NCI-H774 (cell line): ENCODE data around the gene MAP2K5.
"Not testable (repeated sequence)": the region's sequence is repeated elsewhere in the genome, so short reads cannot be mapped to it uniquely, and the experiment has no call there.

Experiments used
- DNase-seq: peaks from one replicate; lab custom pipeline; 2025; lab: John Stamatoyannopoulos, UW

MAP2K5 gene

DNA sequence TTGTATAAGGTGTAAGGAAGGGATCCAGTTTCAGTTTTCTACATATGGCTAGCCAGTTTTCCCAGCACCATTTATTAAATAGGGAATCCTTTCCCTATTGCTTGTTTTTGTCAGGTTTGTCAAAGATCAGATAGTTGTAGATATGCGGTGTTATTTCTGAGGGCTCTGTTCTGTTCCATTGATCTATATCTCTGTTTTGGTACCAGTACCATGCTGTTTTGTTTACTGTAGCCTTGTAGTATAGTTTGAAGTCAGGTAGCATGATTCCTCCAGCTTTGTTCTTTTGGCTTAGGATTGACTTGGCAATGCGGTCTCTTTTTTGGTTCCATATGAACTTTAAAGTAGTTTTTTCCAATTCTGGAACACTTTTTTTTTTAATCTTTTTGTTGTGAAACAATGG lies 130.3 kb downstream of the MAP2K5 start:
- not testable (repeated sequence) for DNase-seq

DNA sequence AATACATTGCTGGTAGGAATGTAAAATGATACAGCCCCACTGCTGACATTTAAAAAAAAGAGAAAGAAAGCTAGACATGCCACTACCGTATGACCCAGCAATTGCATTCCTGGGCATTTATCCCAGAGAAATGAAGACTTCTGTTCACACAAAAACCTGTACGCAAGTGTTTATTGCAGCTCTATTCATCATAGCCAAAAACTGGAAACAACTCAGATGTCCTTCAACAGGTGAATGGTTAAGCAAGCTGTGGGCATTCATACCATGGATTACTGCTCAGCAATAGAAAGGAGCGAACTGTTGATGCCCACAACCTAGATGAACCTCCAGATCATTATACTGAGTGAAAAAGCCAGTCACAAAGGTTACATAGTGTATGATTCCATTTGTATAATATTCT lies 132.5 kb downstream of the MAP2K5 start:
- no peak for DNase-seq

DNA sequence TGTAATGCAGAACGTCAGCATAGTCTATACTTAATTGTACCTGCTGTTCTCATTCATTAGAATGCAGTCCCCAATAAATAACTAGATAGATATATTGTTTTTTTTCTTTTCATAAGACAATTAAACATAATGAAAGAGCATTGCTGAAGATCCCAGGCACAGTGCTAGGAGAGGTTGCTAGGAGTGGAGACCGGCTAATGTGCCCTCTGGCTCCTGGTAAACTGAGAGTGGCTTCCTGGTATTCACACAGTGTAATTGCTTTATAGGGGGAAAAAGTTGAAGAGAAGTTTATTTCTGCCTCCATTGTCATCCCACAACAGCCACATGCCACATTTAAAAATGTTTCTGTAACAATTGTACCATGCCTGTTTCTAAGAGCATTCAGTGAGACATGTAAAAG lies 135.6 kb downstream of the MAP2K5 start:
- no peak for DNase-seq

DNA sequence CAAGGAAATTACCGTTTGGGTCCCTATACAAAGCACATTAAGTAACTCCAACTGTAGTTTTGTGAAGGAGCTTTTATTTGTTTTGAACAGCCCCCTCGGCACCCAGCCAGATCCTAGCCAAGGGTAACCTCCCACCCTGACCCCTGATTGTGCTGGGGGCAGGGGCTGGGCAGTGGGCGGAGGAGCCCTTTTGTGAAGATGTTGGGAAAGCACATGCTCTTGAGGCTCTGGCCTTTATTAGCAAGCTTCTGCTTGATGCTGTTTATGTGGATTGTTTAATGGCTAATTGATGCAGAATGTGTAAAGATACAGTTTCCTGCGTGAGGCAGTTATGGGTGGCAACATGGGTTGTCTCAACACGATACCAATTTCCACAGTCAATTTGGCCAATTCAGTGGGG lies 136.5 kb downstream of the MAP2K5 start:
- no peak for DNase-seq

DNA sequence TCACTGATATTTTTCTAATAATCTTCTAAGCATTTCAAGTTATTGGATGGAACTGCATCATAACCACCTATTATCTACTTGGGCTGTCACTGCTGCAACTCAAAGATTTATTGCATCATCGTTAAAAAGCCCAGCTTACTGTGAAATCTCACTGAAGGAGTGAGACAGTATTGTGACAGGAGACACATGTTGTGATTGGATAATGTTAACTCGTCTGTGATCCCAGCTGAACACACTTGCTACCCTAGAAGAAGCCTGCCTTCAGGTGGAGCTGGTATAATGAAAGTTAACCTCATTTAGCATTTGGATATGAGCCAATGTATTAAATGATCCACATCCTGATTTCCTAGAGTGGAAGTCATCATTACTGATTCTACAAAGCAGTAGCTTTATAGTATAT lies 138.1 kb downstream of the MAP2K5 start:
- DNase-seq = no peak

DNA sequence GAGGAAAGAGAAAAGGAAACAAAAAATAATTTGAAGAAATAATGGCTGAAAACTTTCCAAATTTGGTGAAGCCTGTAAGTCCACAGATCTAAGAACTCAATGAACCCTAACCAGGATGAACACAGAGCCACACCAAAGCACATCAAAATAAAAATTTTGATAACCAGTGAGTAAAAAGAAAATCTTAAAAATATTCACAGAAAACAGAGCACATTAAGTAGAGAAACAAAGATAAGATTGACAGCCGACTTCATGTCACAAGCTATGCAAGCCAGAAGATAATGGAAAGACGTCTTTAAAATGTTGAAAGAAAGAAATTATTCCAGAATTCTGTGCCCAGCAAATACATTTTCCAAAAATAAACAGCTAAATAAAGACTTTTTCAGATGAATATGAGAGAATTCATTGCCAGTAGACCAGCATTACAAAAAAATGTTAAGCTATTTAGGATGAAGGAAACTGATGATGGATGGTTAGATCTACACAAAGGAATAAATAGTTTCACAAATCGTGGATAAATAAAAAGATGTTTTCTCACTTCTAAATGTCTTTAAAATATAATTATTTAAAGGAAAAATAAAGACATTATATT lies 142.6 kb downstream of the MAP2K5 start:
- DNase-seq = peak; percentile 8

DNA sequence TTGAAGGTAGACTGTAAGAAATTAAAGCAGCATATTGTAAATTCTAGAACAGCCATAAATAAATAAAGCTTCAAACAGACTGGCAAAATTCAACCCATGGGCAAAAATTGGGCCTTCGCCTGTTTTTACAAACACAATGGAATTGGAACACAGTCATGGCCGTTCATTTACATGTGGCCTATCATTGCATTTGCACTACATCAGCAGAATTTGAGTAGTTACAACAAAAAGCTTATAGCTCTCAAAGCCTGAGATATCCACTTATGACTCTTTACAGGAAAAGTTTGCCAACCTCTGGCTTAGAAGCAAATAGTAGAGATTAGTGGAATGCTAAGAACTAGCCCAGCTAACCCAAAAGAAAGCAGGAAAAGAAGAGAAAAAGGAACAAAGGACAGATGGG lies 143.2 kb downstream of the MAP2K5 start:
- DNase-seq = no peak

DNA sequence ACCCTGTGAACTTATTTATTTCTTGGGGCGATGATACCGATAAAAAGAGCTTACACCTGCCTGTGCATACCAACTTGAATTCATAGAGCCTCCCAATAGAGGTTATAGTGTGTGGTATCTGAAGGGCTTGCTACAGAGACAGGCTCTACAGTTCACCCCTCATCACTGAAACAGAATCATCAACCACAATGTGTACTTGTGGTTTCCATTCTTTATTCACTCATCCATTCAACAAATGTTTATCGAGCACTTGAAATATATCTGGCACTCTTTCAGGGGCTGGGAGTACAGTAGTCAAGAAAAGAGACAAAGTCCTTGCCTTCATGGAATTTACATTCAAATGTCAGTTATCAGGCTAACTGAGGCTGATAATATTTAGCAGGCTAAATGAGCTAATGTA lies 148.4 kb downstream of the MAP2K5 start:
- DNase-seq = peak; percentile 71

DNA sequence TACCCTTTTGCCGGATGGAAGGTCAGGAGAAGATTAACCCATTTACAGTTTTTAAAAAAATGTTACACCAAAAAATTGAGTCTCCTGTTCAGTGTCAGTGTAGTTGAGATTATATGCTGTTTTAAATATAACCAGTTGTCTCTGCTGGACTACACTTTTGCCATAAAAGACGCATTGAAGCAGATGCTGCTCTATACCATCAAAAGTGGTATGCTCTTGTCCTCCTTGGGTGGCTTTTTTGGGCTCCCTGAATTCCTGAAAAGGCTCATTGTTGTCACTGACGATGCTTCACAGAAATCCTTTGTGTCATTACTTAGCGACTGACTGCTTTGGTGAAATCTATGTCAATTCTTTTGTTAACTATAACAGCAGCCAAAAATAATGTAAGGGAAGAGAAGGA lies 148.9 kb downstream of the MAP2K5 start:
- no peak for DNase-seq

DNA sequence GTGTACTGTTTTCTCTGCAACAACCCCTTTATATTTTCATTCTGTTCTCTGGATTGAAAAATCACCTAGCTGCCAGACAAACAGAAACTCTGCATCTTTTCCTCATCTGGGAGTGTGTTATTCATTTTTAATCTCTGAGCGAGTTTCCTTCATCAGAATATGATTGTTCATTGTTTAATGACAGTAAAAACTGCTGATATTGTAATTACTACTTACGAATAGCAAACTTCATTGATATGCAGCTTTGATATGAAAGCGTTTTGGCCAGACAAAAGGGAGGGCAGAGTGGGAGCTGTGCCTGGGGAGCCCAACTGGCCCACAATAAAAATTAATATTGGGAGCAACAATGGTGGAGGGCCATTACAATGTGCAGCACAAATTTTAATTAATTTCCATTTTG lies 150.1 kb downstream of the MAP2K5 start:
- DNase-seq = no peak

DNA sequence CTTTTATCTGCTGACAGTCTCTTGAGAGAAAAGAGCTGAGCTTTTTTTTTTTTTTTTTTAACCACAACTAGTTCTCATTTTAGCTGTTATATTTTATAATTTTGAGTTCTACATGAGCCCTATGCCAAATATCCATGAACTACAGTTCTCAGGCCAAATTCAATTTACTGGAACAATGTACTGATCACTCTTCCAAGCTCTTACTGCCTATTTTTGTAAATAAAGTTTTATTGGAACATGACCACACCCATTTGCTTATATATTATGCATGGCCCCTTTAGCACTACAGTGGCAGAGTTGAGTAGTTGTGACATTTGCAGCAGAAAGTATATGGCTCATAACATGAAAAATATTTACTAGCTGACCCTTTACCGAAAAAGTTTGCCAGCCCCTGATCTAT lies 153.6 kb downstream of the MAP2K5 start:
- no peak for DNase-seq

DNA sequence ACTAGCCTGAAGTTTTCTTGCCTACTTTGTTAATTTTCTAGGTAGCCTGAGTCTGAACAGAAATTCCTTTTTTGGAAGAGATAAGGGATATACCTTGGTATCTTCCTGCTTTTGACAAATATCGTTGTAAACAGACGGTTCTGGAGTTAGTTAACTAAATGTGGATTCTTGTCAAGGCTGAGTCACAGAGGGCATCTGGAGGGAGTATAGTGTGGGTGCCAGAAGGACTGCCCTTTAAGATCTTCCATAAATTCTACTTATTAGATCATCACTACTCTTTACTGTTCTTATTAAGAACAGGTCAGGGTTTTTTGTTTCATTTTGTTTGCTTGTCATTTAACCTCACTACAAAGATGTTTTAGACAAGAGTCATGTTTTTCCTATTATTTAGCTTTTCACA lies 157.5 kb downstream of the MAP2K5 start:
- DNase-seq = no peak

DNA sequence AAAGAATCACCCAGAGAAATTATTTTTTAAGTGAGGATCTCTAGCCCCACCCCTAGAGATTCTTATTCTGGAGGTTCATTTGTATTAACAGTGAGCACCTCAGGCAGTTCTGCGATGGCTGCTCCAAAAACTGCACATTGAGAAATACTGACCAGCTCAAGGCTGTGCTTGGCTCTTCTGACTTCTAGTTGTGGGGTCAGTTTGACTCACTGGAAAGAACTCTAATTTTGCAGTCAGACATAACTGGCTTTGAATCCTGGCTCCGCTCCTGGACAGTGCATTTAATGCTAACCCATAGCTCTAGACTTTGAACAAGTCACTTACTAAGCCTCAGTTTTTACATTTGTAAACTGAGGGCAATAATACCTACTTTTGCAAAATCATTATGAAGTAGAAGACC lies 159.2 kb downstream of the MAP2K5 start:
- DNase-seq = no peak

DNA sequence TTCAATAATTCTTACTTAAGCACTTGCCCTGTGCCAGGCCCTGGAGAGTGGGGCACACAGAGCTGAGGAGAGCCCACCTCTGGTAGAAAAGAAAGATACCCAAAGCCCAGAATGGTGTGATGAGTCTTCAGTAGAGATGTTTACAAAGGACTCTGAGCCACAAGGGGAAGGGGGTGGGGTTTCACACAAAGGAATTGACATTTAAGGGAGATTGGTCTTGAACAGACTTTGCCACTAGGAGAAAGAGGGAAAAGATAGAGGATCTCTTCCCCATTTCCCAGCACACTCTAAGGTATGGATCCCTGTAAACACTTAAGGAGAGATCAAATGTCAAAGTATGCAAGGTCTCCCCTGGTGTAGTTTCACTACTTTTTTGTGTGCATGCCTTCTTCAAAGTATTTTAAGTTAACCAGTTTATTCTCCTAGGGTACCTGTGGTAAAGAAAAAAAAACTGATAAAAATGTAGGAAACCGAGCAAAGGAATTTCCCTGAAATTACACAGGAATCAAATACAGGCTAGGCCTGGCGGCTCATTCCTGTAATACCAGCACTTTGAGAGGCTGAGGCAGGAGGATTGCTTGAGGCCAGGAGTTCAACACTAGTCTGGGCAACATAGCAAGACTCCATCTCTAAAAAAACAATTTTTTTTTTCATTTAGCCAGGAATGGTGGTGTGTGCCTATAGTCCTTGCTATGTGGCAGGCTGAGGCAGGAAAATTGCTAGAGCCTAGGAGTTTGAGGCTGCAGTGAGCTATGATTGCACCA lies 165.2 kb downstream of the MAP2K5 start:
- no peak for DNase-seq

DNA sequence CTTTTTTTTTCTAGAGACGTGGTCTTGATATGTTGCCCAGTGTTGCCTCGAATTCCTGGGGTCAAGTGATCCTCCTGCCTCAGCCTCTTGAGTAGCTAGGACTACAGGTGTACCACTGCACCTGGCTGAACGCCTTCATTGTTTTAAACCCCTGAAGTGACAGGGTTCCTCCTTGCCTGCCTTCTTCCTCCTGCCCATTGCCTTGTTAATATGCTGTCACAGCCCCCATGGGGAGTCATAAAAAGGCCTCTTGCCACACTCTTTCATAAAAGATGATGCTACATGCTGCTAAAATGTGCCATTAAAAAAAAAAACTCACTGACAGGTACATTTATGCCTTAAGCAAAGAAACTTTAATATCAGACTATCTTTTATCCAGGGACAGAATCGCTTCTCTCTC lies 166.0 kb downstream of the MAP2K5 start:
- DNase-seq = no peak

DNA sequence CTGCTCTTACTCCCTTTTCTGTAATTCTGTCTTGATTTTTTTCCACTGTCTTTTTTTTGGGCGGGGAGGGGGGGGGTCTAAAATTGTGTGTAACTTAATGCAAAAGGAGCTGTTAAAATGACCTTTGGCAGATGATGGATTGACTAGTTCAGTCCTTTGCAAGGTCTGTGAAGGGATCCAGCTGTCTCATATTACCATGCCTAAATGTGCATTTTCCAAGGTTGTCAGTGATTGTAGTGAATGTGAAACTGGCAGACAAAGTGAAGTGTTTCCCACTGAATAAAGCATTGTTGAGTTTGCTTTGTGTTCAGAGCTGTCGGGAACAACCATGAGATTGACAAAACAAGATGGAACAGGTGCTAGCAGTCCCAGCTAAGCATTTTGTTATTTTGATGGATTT lies 172.7 kb downstream of the MAP2K5 start:
- peak; percentile 80 for DNase-seq

DNA sequence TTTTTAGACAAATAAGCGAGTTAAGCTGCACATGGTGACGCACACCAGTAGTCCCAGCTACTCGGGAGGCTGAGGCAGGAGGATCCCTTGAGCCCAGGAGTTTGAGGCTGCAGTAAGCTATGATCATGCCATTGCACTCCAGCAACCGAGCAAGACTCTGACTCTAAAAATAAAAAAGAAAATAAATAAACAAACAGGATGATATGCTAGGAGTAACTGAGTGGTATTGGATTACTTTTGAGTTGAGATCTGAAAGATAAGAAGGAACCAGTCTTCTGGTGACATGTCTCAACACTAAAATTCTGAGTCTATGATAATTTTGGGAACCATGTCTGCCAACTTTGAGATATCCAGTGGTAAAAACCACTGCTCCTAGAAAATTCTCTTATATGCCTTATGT lies 173.7 kb downstream of the MAP2K5 start:
- no peak for DNase-seq

DNA sequence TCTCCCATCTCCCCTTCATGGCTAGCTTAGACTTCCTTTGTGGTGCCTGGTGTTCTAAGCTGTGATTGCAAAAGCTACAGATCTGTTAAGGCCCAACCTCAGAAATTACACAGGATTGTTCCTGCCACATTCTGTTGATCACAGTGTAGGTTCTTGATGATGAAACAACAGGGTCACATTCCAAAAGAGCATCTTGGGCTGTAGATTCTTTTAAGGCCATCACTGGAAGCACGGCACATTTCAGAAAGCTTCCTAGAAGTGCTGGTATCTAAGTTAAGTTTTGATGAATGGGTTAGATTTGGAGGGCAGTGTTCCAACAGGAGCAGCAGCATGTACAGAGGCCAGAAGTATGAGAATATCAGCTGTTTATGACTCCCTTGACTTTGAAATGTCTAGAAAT lies 175.3 kb downstream of the MAP2K5 start:
- no peak for DNase-seq

DNA sequence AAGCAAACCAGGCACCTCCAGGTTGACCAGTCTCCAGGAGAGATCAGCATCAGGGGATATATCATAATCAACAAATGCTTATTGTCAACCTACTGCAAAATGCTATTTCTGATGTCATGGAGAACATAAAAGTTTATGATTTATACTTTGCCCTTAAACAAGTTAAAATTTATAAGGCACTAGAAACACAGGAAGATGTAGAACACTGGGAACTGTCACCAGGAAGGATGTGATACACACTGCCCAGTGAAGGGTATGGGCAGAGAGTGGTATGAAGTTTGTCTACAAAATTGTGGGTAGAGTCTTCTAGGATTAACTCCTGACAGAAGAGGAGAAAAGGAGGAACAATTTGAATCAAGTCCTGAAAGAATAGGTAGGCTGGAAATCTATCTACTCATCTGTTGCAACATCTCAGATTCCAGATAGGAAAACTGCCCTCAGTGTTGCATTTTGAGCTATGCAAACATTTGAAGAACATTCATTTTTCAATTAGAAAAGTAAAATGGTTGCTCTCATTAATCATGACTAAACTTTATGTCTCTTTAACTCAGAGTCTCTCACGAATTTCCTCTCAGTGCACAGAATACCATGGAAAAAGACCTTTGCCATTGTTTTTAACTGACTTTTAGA lies 176.9 kb downstream of the MAP2K5 start:
- DNase-seq = no peak

DNA sequence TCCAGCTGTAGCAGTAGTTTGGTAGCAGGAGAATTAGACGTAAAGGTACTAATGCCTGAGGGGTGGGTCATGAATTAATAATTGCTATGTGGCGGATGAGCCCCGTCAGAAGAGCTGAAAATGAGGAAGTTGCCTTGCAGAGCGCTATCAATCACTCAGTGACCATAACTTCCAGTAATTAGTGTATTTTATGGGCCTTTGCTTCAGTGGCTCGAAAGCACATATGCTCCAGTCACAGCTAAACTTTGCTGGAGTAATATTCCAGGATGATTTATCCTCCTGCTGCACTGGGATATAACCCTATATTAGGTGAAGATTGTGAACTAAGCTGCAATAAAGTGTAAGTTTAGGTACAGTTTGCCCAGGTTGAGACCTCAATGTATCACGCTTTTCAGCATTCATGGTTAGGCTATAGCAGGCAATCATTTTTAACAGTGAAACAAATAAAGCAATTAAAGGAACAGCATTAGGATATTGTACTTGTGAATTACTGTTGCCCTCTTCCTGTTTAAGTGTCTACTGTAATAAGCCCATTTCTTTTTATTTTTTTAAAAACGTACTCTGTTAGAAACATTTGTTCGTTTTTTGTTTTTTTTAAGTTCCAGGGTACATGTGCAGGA lies 178.2 kb downstream of the MAP2K5 start:
- DNase-seq = no peak

DNA sequence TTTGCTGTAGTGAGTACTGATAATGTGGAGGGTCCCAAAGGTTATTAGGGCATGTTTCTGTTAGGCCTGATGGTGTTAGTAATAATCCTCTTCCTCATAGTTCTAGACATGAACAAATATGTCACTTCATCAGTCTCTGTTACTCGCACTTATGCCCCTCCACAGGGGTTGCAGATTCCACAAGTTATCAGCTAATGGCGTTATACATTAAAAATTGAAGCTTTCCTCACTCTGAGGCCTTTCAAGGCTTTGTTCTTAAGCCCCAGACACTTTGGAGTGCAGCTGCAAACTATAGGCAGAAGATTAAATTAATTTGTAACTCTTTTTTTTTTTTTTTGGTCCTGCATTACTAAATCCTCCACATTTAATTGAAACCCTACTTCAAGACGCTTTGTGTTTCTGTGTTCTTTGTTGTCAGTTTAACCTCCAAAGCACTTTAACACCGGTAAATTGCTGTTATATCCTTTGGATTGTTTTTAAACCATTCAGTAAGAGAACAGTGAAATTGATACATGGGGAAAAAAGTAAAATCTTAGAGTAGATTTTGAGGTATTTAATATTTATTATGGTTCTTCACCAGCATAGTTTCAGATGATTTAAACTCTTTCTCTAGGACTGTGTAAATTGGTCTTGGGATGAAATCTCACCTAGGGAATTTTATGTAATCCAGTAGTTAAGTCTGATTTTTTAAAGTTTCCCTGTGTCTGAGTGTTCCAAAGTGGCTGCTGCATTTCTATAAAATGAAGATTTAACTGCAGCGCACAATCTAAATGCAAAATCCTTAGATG lies 179.7 kb downstream of the MAP2K5 start:
- DNase-seq = no peak

DNA sequence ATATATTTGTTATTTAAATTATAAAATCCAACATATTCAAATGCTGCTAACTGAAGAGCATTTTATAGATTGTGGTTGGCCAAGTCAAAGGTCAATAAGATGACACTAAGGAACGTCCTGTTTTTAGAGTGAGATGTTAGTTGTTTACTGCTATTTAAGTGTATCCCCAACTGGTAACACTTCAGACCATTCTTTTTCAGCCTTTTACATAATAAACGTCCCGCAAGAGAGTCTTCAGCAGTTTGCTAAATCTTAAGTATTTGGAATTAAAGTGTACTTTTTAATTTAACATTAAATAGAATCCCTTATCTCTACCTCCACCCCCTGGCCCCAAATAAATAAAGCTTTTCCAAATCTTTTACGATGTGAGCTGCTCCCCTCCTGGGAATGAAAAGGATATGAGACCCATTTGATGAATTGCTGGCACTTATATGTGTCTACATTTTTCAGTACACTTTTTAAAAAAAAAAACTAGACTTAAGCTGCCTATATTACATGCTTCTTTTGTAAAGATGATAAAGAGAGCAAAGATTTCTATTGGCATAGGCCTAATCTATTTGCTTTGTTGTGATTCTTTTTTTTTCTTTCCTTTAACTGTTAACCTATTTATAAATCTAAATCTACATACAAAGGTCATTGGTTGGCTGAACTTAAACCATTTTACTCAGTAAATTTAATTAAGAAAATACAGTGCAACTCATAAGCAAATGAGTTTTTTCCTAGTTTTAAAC lies 181.0 kb downstream of the MAP2K5 start:
- DNase-seq = no peak
